AG20443 (cell line): ENCODE measurements around the gene DDR1.
A peak's percentile ranks its signal among the peaks of the same experiment; 100 is the strongest.
"Not testable (repeated sequence)": the region's sequence is repeated elsewhere in the genome, so short reads cannot be mapped to it uniquely, and the experiment has no call there.

ENCODE experiments used
- DNase-seq: peaks from one replicate; pipeline ENCODE4 v3.0.0; 2012; ENCODE audit warnings: low spot score, mixed read lengths

The DDR1 gene

GRCh38 chr6:30918670-30919069 lies 34.4 kb downstream of the DDR1 start:
- DNase-seq = no peak

- DNase-seq = no peak
Measured at GRCh38 chr6:30922447-30922852, 38.1 kb downstream of the DDR1 start.

GRCh38 chr6:30924040-30924627 lies 39.8 kb downstream of the DDR1 start:
- not testable (repeated sequence) for DNase-seq

- peak; percentile 60 for DNase-seq
Measured at GRCh38 chr6:30926644-30927043, 42.3 kb downstream of the DDR1 start.

- DNase-seq = not testable (repeated sequence)
Measured at GRCh38 chr6:30927080-30927479, 42.8 kb downstream of the DDR1 start.

GRCh38 chr6:30928677-30929076 lies 44.4 kb downstream of the DDR1 start:
- no peak for DNase-seq

- DNase-seq = no peak
Measured at GRCh38 chr6:30930506-30930905, 46.2 kb downstream of the DDR1 start.

GRCh38 chr6:30931272-30931671 lies 47.0 kb downstream of the DDR1 start:
- DNase-seq = no peak

GRCh38 chr6:30931969-30932645 lies 47.8 kb downstream of the DDR1 start, which contains the start of gene SFTA2:
Gene SFTA2 (minus strand): TSS chr6:30932170. CDS start chr6:30932096, 74 bp downstream.
- no peak for DNase-seq

GRCh38 chr6:30932665-30933365 lies 48.5 kb downstream of the DDR1 start:
- DNase-seq = no peak

GRCh38 chr6:30935018-30935417 lies 50.7 kb downstream of the DDR1 start:
- no peak for DNase-seq

GRCh38 chr6:30937265-30937664 lies 52.9 kb downstream of the DDR1 start:
- no peak for DNase-seq

GRCh38 chr6:30938730-30939129 lies 54.4 kb downstream of the DDR1 start:
- no peak for DNase-seq

- DNase-seq = peak; percentile 34
Measured at GRCh38 chr6:30939473-30939872, 55.2 kb downstream of the DDR1 start.

- DNase-seq = no peak
Measured at GRCh38 chr6:30940361-30940986, 56.2 kb downstream of the DDR1 start, which contains the start of gene MUCL3. Gene MUCL3 (plus strand): TSS chr6:30940973. CDS start chr6:30941000, 27 bp downstream.

- peak; percentile 96 for DNase-seq
Measured at GRCh38 chr6:30942338-30943060, 58.2 kb downstream of the DDR1 start.

- no peak for DNase-seq
Measured at GRCh38 chr6:30944051-30944450, 59.7 kb downstream of the DDR1 start.

GRCh38 chr6:30945281-30945680 lies 61.0 kb downstream of the DDR1 start:
- no peak for DNase-seq

GRCh38 chr6:30947231-30947630 lies 62.9 kb downstream of the DDR1 start:
- DNase-seq = no peak

- DNase-seq = no peak
Measured at GRCh38 chr6:30948811-30949210, 64.5 kb downstream of the DDR1 start.
